ELF-1 (cell line): ENCODE data around the gene RNF222.
"Not testable (repeated sequence)": the region's sequence is repeated elsewhere in the genome, so short reads cannot be mapped to it uniquely, and the experiment has no call there.

Source experiments
- DNase-seq: peaks from one replicate; pipeline ENCODE4 v3.0.0-alpha.2; 2016; ENCODE audit warnings: low read depth, low spot score

RNF222 gene

GRCh38 chr17:8382052-8382879 lies 15.4 kb downstream of the RNF222 start:
- no peak for DNase-seq

GRCh38 chr17:8380049-8380448 lies 17.6 kb downstream of the RNF222 start:
- DNase-seq = no peak

DNA sequence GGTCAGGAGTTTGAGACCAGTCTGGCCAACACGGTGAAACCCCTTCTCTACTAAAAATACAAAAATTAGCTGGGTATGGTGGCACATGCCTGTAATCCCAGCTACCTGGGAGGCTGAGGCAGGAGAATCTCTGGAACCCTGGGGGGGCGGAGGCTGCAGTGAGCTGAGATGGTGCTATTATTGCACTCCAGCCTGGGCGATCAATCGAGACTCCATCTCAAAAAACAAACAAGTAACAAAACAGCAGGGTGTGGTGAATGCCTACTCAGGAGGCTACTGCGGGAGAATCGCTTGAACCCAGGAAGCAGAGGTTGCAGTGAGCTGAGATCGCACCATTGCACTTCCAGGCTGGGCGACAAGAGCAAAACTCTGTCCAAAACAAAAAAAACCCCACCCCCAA lies 19.5 kb downstream of the RNF222 start:
- not testable (repeated sequence) for DNase-seq

- DNase-seq = no peak
These were observed 20.2 kb downstream of the RNF222 start for GRCh38 chr17:8377422-8377821.

GRCh38 chr17:8376271-8377067 lies 21.2 kb downstream of the RNF222 start, which contains the start of gene KRABD2:
Gene KRABD2, minus strand, starts transcription at chr17:8376704.
- peak; percentile 91 for DNase-seq

- DNase-seq = no peak
These were observed 21.8 kb downstream of the RNF222 start for GRCh38 chr17:8375738-8376259.

DNA sequence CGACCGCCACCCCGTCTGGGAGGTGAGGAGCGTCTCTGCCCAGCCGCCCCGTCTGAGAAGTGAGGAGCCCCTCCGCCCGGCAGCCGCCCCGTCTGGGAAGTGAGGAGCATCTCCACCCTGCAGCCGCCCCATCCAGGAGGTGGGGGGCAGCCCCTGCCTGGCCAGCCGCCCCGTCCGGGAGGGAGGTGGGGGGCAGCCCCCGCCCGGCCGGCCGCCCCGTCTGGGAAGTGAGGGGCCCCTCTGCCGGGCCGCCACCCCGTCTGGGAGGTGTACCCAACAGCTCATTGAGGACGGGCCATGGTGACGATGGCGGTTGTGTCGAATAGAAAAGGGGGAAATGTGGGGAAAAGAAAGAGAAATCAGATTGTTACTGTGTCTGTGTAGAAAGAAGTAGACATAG lies 23.8 kb downstream of the RNF222 start:
- not testable (repeated sequence) for DNase-seq

- DNase-seq = peak; percentile 43
These were observed 25.2 kb downstream of the RNF222 start for GRCh38 chr17:8372422-8372821.

- no peak for DNase-seq
These were observed 25.8 kb downstream of the RNF222 start for GRCh38 chr17:8371786-8372185.

DNA sequence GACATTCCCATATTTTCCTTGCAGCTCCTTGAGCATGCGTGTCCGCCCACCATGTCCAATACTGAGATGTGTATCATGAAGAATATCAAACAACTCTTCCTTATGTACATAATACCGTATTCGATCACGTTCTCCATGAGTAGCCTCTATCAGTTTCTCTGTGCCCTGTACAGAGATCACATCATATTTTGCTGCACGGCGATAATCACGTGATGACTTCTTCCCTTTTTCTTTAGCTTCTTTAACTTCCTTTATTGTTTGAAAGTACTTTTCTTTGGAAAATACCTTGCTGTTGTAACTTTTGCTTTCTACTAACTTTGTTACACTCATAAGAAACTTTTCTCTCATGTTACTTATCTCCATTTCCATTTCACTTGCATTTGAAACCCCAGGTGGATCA lies 27.7 kb downstream of the RNF222 start:
- no peak for DNase-seq

- no peak for DNase-seq
These were observed 29.4 kb downstream of the RNF222 start for GRCh38 chr17:8368193-8368592.

GRCh38 chr17:8366231-8366630 lies 31.4 kb downstream of the RNF222 start:
- DNase-seq = no peak

- no peak for DNase-seq
These were observed 32.5 kb downstream of the RNF222 start for GRCh38 chr17:8365143-8365542.

DNA sequence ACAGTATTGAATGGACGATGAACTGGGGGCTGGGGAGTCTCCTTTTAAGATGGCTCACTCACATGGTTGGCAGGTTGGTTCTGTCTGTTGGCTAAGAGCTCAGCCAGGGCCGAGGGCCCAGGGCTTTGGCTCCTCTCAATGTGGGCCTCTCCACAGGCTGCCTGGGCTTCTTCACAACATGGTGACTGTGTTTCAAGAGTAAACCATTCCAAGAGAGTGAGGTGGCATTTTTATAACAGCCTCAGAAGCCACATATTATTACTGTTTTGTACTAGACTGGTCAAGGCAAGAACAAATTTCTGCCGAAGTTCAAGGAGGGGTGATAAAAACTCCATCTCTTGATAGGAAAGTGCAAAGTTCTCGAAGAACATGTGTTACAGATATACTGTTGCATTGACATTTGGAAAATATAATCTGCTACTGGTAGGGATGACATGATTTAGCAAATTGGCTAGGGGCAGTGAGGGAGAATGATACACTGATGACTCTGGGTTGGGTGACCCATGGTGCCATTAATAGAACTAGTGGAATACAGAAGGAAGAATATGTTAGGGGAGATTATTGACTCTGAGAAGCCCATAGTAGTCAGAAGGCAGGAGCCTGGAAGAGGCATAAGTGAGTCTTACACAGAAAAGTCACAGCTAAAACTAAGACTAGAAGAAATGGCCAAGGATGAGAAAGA lies 34.8 kb downstream of the RNF222 start:
- DNase-seq = no peak

DNA sequence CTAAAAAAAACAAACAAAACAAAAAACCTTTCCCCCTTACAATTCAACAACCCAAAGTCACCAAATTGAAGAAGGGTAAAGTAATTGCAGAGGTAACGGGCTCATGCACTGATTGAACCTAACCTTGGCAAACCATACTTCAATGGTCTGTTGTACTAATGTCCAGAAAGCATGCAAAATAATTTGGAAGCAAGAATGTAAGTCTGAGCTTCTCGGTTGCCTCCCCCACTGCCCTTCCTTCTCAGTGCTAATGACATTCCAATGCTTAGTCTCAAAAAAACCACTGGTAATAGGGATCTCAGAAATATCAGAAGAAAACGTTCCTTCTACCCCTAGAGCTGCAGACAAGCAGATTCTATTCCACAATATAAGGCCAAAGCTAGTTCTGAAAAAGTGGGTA lies 36.9 kb downstream of the RNF222 start:
- no peak for DNase-seq

- no peak for DNase-seq
These were observed 37.4 kb downstream of the RNF222 start for GRCh38 chr17:8360260-8360659.

- DNase-seq = peak; percentile 6
These were observed 37.9 kb downstream of the RNF222 start for GRCh38 chr17:8359769-8360168.

DNA sequence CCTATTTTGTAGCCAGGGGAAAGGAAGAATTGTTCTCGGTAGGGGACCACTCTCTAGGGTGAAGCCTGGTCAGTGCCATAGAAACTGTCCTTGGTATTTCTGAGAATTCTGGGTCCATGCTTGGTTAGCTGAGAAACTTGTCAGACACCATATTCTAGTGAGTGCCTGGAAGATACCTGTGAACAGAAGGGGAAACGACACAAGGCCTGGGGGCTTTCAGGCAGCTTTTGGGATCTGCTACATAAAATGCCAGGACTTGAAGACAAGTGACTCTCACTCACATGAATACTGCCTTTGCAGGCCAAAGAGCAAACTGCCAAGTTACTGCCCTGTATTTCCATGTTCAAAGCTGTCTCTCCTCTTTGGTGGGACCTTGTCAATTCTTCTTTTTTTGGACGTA lies 39.7 kb downstream of the RNF222 start:
- peak; percentile 69 for DNase-seq

- DNase-seq = no peak
These were observed 43.4 kb downstream of the RNF222 start for GRCh38 chr17:8354236-8354635.

- DNase-seq = no peak
These were observed 43.9 kb downstream of the RNF222 start for GRCh38 chr17:8353736-8354135.

- DNase-seq = no peak
These were observed 47.3 kb downstream of the RNF222 start for GRCh38 chr17:8350339-8350738.

DNA sequence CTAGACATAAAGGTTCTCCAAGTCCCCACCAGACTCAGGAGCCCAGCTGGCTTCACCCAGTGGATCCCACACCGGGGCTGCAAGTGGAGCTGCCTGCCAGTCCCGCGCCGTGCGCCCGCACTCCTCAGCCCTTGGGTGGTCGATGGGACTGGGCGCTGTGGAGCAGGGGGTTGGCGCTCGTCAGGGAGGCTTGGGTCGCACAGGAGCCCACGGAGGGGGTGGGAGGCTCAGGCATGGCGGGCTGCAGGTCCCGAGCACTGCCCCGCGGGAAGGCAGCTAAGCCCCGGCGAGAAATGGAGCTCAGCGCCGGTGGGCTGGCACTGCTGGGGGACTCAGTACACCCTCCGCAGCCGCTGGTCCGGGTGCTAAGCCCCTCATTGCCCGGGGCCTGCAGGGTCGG lies 50.6 kb downstream of the RNF222 start:
- not testable (repeated sequence) for DNase-seq
